Measurements from ENCODE around the gene ESRRA.

The ESRRA gene

DNA sequence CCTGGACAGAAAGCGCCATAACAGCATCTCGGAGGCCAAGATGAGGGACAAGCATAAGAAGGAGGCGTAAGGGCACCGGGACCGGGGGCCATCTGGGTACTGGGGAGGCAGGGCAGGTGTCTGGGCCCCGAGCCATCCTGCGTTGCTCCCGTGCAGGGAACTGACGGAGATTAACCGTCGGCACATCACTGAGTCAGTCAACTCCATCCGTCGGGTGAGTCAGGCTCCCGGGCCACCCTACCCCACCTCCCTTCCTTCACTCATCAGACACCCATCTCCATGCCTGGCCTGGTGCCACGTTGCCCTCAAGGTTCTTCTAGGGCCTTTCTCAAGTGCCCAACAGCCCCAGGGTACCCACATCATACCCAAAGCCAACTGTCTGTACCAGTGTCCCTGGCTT lies 39.0 kb upstream of the ESRRA start:
- no peak for DNase-seq (ENCODE audit: low spot score)
- H3K27ac ChIP-seq, result no peak overlapping the region
- no peak overlapping the region for H3K4me3 ChIP-seq
- TF ChIP-seq, protein P1, sequence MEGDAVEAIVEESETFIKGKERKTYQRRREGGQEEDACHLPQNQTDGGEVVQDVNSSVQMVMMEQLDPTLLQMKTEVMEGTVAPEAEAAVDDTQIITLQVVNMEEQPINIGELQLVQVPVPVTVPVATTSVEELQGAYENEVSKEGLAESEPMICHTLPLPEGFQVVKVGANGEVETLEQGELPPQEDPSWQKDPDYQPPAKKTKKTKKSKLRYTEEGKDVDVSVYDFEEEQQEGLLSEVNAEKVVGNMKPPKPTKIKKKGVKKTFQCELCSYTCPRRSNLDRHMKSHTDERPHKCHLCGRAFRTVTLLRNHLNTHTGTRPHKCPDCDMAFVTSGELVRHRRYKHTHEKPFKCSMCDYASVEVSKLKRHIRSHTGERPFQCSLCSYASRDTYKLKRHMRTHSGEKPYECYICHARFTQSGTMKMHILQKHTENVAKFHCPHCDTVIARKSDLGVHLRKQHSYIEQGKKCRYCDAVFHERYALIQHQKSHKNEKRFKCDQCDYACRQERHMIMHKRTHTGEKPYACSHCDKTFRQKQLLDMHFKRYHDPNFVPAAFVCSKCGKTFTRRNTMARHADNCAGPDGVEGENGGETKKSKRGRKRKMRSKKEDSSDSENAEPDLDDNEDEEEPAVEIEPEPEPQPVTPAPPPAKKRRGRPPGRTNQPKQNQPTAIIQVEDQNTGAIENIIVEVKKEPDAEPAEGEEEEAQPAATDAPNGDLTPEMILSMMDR (IDR thresholded peaks at IDR 0.05), result no peak

DNA sequence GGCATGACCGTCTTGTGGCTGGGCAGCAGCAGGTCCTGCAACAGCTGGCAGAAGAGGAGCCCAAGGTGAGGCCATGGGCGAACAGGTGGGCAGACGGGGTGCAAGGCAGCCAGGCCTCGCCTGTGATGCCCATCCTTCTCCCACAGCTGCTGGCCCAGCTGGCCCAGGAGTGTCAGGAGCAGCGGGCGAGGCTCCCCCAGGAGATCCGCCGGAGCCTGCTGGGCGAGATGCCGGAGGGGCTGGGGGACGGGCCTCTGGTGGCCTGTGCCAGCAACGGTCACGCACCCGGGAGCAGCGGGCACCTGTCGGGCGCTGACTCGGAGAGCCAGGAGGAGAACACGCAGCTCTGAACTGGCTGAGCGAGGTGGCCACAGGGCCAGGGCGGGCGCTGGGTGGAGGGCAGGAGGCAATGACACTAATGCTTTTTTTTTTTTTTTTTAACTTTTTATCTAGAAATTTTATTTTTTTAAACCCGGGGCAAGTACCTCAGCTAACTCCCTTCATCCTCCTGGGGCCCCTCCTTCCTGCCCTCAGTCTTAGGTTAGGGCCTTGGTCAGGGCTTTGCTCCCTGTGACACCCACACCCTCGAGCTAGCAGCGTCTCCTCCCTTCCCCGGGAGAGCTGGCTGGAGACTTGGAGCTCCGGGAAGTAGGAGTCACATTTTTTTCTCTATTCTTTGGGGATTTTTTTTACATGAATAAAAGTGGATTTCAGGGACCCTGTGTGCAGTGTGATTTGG lies 37.9 kb upstream of the ESRRA start:
- Histone ChIP-seq H3K4me3 (no peak overlapping the region), H3K27ac (peak overlapping the region; percentile 85 to 95)
- DNase-seq (ENCODE audit: low spot score), result no peak
- TF ChIP-seq, protein P1 (IDR thresholded peaks at IDR 0.05), result no peak

DNA sequence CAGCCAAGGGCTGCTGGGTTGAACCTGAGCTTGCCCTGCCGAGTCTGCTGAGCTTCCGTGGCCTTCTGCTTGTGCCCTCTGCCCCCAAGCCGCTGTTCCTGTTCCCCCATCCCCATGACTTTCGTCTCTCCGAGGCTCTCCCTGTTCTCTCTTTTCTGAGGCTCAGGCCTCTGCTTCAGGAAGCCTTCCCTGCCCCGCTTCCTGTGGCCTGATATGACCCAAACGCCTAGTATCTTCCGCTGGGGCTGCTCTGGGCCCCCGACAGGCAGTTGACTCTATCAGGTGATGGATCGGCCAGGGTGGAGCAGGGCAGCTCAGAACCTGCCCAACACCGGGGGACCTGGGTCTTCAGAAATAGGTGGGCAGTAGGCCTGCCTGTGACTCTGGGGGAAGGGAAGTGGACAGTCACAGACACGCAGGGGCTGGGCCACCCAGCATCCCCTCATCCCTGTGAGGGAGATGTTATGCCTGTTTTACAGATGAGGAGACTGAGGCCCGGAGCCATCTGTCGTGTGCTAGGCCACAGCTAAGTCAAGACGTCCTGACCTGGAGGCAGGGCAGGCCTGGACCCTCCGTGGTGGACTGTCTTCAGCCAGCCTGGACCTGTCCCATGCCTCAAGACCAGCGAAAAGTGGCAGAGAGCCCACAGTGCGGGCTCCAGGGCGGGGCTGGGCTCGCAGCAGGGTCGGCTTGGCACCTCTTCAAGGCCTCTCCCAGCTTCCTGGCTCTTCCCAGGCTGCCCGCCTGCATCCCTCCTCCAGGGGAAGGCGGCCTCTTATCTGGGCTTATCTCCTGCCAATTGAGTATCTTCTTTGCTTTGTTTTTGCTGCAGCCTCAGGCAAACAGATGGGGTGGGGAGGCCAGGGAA lies 37.1 kb upstream of the ESRRA start:
- TF ChIP-seq, protein P1 (IDR thresholded peaks at IDR 0.05), result no peak
- Histone ChIP-seq H3K4me3 (peak overlapping the region; percentile 85), H3K27ac (peak overlapping the region; percentile 85 to 95)
- no peak for DNase-seq (ENCODE audit: low spot score)

DNA sequence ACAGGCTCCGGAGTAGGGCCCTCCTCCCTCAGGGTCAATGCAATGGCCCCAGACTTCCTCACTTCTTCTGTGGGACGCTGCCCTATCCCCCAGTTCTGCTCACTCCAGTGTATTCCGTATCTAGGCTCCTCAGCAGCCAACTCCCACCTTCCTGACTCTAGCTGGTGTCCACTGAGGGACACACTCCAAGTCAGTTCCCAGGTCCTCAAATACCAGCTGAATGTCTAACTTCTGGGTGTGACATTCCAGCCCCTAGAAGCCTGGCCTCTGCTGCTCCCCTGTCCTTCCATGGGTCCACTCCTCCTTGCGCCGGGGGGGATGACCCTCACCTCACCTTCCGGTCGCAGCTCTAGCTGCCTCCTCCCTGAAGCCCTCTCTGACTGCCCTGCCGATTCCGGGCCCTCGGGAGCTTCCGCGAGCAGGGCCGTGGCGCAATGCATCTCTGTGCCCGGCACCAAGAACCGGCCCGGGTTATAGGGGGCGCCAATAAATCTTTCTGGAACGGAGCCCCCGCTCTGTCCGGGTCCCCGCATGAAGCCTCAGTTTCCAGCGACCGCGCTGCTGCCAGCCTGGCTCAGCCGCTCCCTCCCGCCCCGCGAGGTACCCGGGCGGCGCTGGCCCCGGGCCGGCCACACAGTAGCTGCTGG lies 36.3 kb upstream of the ESRRA start:
- peak overlapping the region; percentile 85 for H3K4me3 ChIP-seq
- TF ChIP-seq, protein P1 (IDR thresholded peaks at IDR 0.05), result no peak
- peak overlapping the region; percentile 85 to 95 for H3K27ac ChIP-seq
- DNase-seq (ENCODE audit: low spot score), result peak; percentile 89

DNA sequence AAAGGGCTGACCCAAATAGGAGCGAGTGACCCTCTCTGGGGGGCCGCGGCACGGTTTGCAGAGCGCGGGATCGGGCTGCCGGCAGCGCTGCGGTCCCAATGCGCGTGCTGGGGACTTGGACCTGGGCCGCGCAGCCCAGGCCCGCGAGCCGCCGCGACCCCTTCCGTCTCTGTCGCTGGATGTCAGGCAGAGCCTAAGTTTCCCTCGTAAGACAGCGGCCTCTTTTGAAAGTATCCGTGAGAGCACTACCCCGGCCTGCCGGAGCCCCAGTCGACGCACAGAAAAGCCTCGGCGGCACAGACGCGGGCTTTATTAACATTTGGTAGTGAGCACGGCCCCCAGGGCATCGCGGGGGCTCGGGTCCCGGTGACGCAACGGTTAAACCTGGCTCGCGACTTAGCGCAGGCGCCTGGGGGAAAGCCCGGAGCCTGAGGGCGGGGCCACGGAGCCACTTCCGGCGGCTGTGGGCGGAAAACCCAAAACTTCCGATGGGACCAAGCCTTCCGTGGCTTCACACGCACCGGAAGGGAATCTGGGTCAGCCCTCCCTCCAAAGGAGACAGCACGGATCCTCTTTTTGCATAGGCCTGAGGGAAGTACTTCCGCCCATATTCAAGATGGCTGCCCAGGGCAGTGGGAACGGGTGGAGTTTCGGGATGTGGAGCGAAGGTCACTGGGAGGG lies 35.6 kb upstream of the ESRRA start:
- DNase-seq (ENCODE audit: low spot score), result peak; percentile 99
- Histone ChIP-seq H3K4me3 (peak overlapping the region; percentile 85), H3K27ac (peak overlapping the region; percentile 85 to 98)
- TF ChIP-seq, protein P1 (IDR thresholded peaks at IDR 0.05), result no peak

DNA sequence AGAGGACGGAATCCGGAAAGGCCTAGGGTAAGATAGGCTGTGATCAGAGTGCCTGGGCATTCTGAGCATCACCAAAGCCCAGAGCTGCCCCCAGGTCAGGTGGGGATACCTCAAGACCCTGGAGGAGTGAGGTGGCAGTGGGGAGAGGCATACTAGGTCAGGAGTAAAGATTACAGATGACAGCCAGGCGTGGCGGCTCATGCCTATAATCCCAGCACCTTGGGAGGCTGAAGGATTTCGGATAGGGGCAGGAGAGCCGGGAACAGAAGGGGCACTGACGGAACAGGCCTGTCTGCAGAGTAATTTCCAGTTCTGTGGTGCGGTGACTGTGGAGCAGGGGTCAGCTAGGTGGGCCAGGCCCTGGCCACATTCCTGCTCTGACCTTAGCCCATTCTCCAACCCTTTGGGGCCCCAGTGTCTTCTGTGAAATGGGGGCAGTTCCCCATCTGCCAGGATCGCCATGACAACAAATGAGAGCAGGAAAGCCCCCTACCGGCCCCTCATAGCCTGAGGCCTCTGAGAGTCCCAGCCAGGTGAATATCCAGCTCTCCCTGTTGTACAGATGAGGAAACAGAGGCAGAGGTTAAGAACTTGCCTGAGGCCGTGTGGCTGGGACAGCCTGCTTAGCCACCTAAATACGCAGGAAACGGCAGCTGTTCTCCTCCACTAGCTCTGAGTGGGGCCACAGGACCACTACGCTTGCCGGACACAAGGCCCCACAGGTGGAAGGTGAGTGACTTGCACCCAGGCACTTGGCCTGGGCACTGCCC lies 30.1 kb upstream of the ESRRA start:
- DNase-seq (ENCODE audit: low spot score), result no peak
- Histone ChIP-seq H3K27ac (no peak overlapping the region), H3K4me3 (no peak overlapping the region)
- TF ChIP-seq, protein P1 (IDR thresholded peaks at IDR 0.05), result no peak
